Amygdala (tissue), 56 donors: ENCODE measurements around the gene KRT81.
"Not testable (repeated sequence)": the region's sequence is repeated elsewhere in the genome, so short reads cannot be mapped to it uniquely, and the experiment has no call there.

Experiments
- DNase-seq, 56 donors: peaks; one replicate each; lab custom pipeline; 2025; lab: John Stamatoyannopoulos, UW

The KRT81 gene

GRCh38 chr12:52256584-52256935 lies 34.8 kb downstream of the KRT81 start:
- DNase-seq: no peak

GRCh38 chr12:52255926-52256583 lies 35.3 kb downstream of the KRT81 start:
- no peak for DNase-seq

GRCh38 chr12:52254965-52255751 lies 36.2 kb downstream of the KRT81 start:
- no peak for DNase-seq

- no peak for DNase-seq
These were observed 37.0 kb downstream of the KRT81 start for GRCh38 chr12:52254180-52254964.

GRCh38 chr12:52253391-52254179 lies 37.7 kb downstream of the KRT81 start:
- DNase-seq: no peak

- DNase-seq: no peak
These were observed 38.5 kb downstream of the KRT81 start for GRCh38 chr12:52252728-52253343.

GRCh38 chr12:52252175-52252615 lies 39.1 kb downstream of the KRT81 start:
- DNase-seq: not testable (repeated sequence)

GRCh38 chr12:52251367-52252051 lies 39.8 kb downstream of the KRT81 start:
- no peak for DNase-seq

- no peak for DNase-seq
These were observed 41.0 kb downstream of the KRT81 start for GRCh38 chr12:52250048-52250990.

- DNase-seq: no peak
These were observed 41.8 kb downstream of the KRT81 start for GRCh38 chr12:52249511-52250047.

GRCh38 chr12:52248541-52249461 lies 42.5 kb downstream of the KRT81 start:
- peak in 41 of 56 donors; percentile 7 to 82 (median 42) for DNase-seq

GRCh38 chr12:52247622-52248540 lies 43.5 kb downstream of the KRT81 start:
- no peak for DNase-seq

- DNase-seq: peak in 1 of 56 donors; percentile 15
These were observed 44.4 kb downstream of the KRT81 start for GRCh38 chr12:52246720-52247621.

GRCh38 chr12:52245962-52246569 lies 45.3 kb downstream of the KRT81 start:
- no peak for DNase-seq
